HFF-Myc (cell line): Measurements from ENCODE around the gene RHO.

ENCODE experiments used
- DNase-seq: peaks from one replicate; pipeline ENCODE4 v3.0.0-alpha.2; 2011; ENCODE audit warnings: low read depth; ENCODE audit errors: extremely low read depth
- H3K4me3 ChIP-seq: replicated peaks from 2 replicates; pipeline ENCODE4 v1.5.1; 2011; ENCODE audit warnings: low read depth, mild to moderate bottlenecking, control low read depth, low read length
- CTCF ChIP-seq: IDR thresholded peaks from 2 replicates; pipeline ENCODE4 v1.5.1; 2012; ENCODE audit warnings: mild to moderate bottlenecking, low read depth, low read length, control low read depth; ENCODE audit errors: missing control alignments

The RHO gene

GRCh38 chr3:129529436-129530210, 1.2 kb downstream of the RHO start:
- no peak for TF ChIP-seq CTCF
- no peak for DNase-seq
- no peak overlapping the region for H3K4me3 ChIP-seq

GRCh38 chr3:129530251-129530791, 1.9 kb downstream of the RHO start:
- no peak for DNase-seq
- no peak overlapping the region for H3K4me3 ChIP-seq
- TF ChIP-seq CTCF = no peak

- no peak for TF ChIP-seq CTCF
- no peak for DNase-seq
- no peak overlapping the region for H3K4me3 ChIP-seq
Measured at GRCh38 chr3:129530821-129531220, 2.4 kb downstream of the RHO start.

GRCh38 chr3:129531699-129532098, 3.3 kb downstream of the RHO start:
- DNase-seq = no peak
- no peak for TF ChIP-seq CTCF
- H3K4me3 ChIP-seq = no peak overlapping the region

- no peak for DNase-seq
- no peak for TF ChIP-seq CTCF
- no peak overlapping the region for H3K4me3 ChIP-seq
Measured at GRCh38 chr3:129532261-129532660, 3.8 kb downstream of the RHO start.

- TF ChIP-seq CTCF = no peak
- DNase-seq = no peak
- no peak overlapping the region for H3K4me3 ChIP-seq
Measured at GRCh38 chr3:129533406-129533805, 5.0 kb downstream of the RHO start.

GRCh38 chr3:129534428-129535027, 6.1 kb downstream of the RHO start:
- H3K4me3 ChIP-seq = no peak overlapping the region
- no peak for DNase-seq
- TF ChIP-seq CTCF = no peak
